WTC11 (cell line): ENCODE measurements around the gene BRICD5. TPM values are rescaled to one million over a fixed set of nuclear protein-coding genes. Genes with fewer than 3 reads are reported as not detected.

Source experiments
- ATAC-seq: fragments of 200-7000 bp; cut with Tn5 transposase; 2 replicates; pipeline ENCODE4 v1.10.0; 2021; ENCODE audit warnings: mild to moderate bottlenecking, moderate library complexity
- CTCF ChIA-PET: fragments of 300-600 bp; sonication (Branson Sonifier 250); formaldehyde crosslinking; loops from one replicate; lab custom pipeline; 2021; ENCODE audit warnings: antibody characterized with exemption; lab: Charles Lee
- POLR2A ChIA-PET: fragments of 350-600 bp; sonication (Branson Sonifier 250); formaldehyde crosslinking; loops from one replicate; lab custom pipeline; 2021; ENCODE audit warnings: antibody characterized with exemption; lab: Charles Lee
- DNase-seq: peaks from one replicate; pipeline ENCODE4 v3.0.0; 2021; ENCODE audit warnings: low spot score
- H3K27ac Mint-ChIP-seq: 2 replicates; pipeline ENCODE4 v1.8.0; 2021; ENCODE audit warnings: mixed read lengths
- H3K27me3 Mint-ChIP-seq: 2 replicates; pipeline ENCODE4 v1.8.0; 2021; ENCODE audit warnings: low read depth, mild to moderate bottlenecking, moderate library complexity, mixed read lengths
- H3K36me3 Mint-ChIP-seq: 2 replicates; pipeline ENCODE4 v1.8.0; 2021; ENCODE audit warnings: mixed read lengths
- H3K4me1 Mint-ChIP-seq: 2 replicates; pipeline ENCODE4 v1.8.0; 2022; ENCODE audit warnings: mixed read lengths
- H3K4me3 Mint-ChIP-seq: 2 replicates; pipeline ENCODE4 v1.8.0; 2021; ENCODE audit warnings: mild to moderate bottlenecking, moderate library complexity, mixed read lengths
- H3K9me3 Mint-ChIP-seq: 2 replicates; pipeline ENCODE4 v1.8.0; 2021; ENCODE audit warnings: mixed read lengths
- ATF2 ChIP-seq: sonication (generic); formaldehyde crosslinking; IDR thresholded peaks from 2 replicates; pipeline ENCODE4 v1.8.1; 2022; ENCODE audit warnings: low read depth, missing genetic modification reagents, borderline replicate concordance
- ATF3 ChIP-seq: sonication (generic); formaldehyde crosslinking; conservative IDR thresholded peaks from 2 replicates; pipeline ENCODE4 v1.8.1; 2022; ENCODE audit warnings: mild to moderate bottlenecking, missing genetic modification reagents
- CTCF ChIP-seq: fragments of 200-600 bp; IDR thresholded peaks from 2 replicates; pipeline ENCODE4 v1.8.0; 2022; ENCODE audit warnings: antibody characterized with exemption
- E2F1 ChIP-seq: sonication (generic); formaldehyde crosslinking; IDR thresholded peaks from 2 replicates; pipeline ENCODE4 v1.8.0; 2022; ENCODE audit warnings: mild to moderate bottlenecking, missing genetic modification reagents
- ESRRA ChIP-seq: sonication (generic); formaldehyde crosslinking; IDR thresholded peaks from 2 replicates; pipeline ENCODE4 v1.8.1; 2022; ENCODE audit warnings: mild to moderate bottlenecking, missing genetic modification reagents, borderline replicate concordance
- FOXP1 ChIP-seq: sonication (generic); formaldehyde crosslinking; IDR thresholded peaks from 2 replicates; pipeline ENCODE4 v1.8.0; 2022; ENCODE audit warnings: missing genetic modification reagents, mild to moderate bottlenecking, moderate library complexity, borderline replicate concordance
- HMGA2 ChIP-seq: fragments of 250-450 bp; sonication (Bioruptor Pico); IDR thresholded peaks from 2 replicates; pipeline ENCODE4 v1.4.0; 2021; ENCODE audit warnings: mild to moderate bottlenecking, moderate library complexity
- IRF1 ChIP-seq: sonication (generic); formaldehyde crosslinking; IDR thresholded peaks from 2 replicates; pipeline ENCODE4 v1.8.0; 2023; ENCODE audit warnings: missing genetic modification reagents
- KAT7 ChIP-seq: sonication (generic); formaldehyde crosslinking; IDR thresholded peaks from 2 replicates; pipeline ENCODE4 v1.8.1; 2023; ENCODE audit warnings: missing genetic modification reagents, mild to moderate bottlenecking, borderline replicate concordance
- MAX ChIP-seq: sonication (generic); formaldehyde crosslinking; IDR thresholded peaks from 2 replicates; pipeline ENCODE4 v1.8.0; 2022; ENCODE audit warnings: mild to moderate bottlenecking, missing genetic modification reagents
- MLX ChIP-seq: sonication (generic); formaldehyde crosslinking; IDR thresholded peaks from 2 replicates; pipeline ENCODE4 v1.8.1; 2023; ENCODE audit warnings: mild to moderate bottlenecking, missing genetic modification reagents, moderate library complexity
- MYBL2 ChIP-seq: sonication (generic); formaldehyde crosslinking; IDR thresholded peaks from 2 replicates; pipeline ENCODE4 v1.8.1; 2023; ENCODE audit warnings: mild to moderate bottlenecking, moderate library complexity, missing genetic modification reagents
- NR1H2 ChIP-seq: sonication (generic); formaldehyde crosslinking; IDR thresholded peaks from 2 replicates; pipeline ENCODE4 v1.9.0; 2021; ENCODE audit warnings: mild to moderate bottlenecking, moderate library complexity, missing genetic modification reagents
- NR2C2 ChIP-seq: sonication (generic); formaldehyde crosslinking; IDR thresholded peaks from 2 replicates; pipeline ENCODE4 v1.8.0; 2022; ENCODE audit warnings: mild to moderate bottlenecking, missing genetic modification reagents
- NR3C1 ChIP-seq: sonication (generic); formaldehyde crosslinking; conservative IDR thresholded peaks from 2 replicates; pipeline ENCODE4 v1.8.1; 2023; ENCODE audit warnings: low read depth, mild to moderate bottlenecking, missing genetic modification reagents
- PRRX2 ChIP-seq: fragments of 250-450 bp; sonication (Bioruptor Pico); IDR thresholded peaks from 2 replicates; pipeline ENCODE4 v1.8.0; 2021; ENCODE audit warnings: mild to moderate bottlenecking
- RELA ChIP-seq: sonication (generic); formaldehyde crosslinking; IDR thresholded peaks from 2 replicates; pipeline ENCODE4 v1.8.1; 2022; ENCODE audit warnings: missing genetic modification reagents, mild to moderate bottlenecking, borderline replicate concordance
- SP1 ChIP-seq: sonication (generic); formaldehyde crosslinking; conservative IDR thresholded peaks from 2 replicates; pipeline ENCODE4 v1.8.1; 2022; ENCODE audit warnings: missing genetic modification reagents
- TEAD1 ChIP-seq: sonication (generic); formaldehyde crosslinking; IDR thresholded peaks from 2 replicates; pipeline ENCODE4 v1.8.0; 2022; ENCODE audit warnings: mild to moderate bottlenecking, missing genetic modification reagents
- ZBTB43 ChIP-seq: sonication (generic); formaldehyde crosslinking; IDR thresholded peaks from 2 replicates; pipeline ENCODE4 v1.8.1; 2023; ENCODE audit warnings: mild to moderate bottlenecking, missing genetic modification reagents
- ZNF219 ChIP-seq: sonication (generic); formaldehyde crosslinking; IDR thresholded peaks from 2 replicates; pipeline ENCODE4 v1.8.0; 2023; ENCODE audit warnings: missing genetic modification reagents, mild to moderate bottlenecking, borderline replicate concordance
- ZNF281 ChIP-seq: sonication (generic); formaldehyde crosslinking; IDR thresholded peaks from 2 replicates; pipeline ENCODE4 v1.8.0; 2023; ENCODE audit warnings: mild to moderate bottlenecking, missing genetic modification reagents
- ZNF416 ChIP-seq: fragments of 250-450 bp; sonication (Bioruptor Pico); IDR thresholded peaks from 2 replicates; pipeline ENCODE4 v1.9.0; 2021; ENCODE audit warnings: mild to moderate bottlenecking, inconsistent platforms
- total RNA-seq: library from RNA; stranded (reverse); gene quantifications from 3 replicates; pipeline ENCODE4 v1.2.3, GENCODE V29; 2021
- TF ChIP-seq, protein P1 (sequence below): fragments of 250-450 bp; sonication (Bioruptor Pico); IDR thresholded peaks from 2 replicates; pipeline ENCODE4 v1.9.0; 2021; ENCODE audit warnings: mild to moderate bottlenecking

Gene BRICD5
- total RNA-seq, 1 experiment from 2014 or later, result 13.6 TPM

DNA sequence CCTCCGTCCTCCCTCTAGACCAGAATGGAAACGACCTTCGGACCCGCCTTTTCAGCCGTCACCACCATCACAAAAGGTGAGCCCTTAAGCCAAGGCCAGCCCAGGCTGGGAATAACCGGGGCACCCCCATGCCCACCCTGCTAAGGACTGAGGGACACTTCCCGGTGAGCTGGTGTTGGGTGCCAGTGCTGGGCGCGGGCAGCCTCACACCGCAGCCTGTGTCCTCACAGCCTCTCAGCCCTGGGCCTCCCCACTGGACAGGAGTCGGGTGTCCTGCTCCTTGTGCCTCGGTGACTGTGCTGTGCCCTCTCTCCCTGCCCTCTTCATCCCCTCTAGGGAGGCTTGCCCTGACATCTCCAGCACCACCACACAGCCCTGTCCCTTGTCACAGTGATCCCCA is 44.8 kb downstream of the BRICD5 start:
- DNase-seq (no peak), ATAC-seq (no peak)
- Mint-ChIP-seq H3K36me3 (peaks cover 18% of the 10 kb centered on the region), H3K9me3 (no peaks in the 10 kb centered on the region), H3K27me3 (no peaks in the 10 kb centered on the region), H3K4me1 (no peaks in the 10 kb centered on the region), H3K27ac (no peak overlapping the region), H3K4me3 (no peak overlapping the region)
- TF ChIP-seq KAT7, result no peak
- no peak for TF ChIP-seq ATF2 (CRISPR knock-in tag)
- TF ChIP-seq RELA, result no peak
- TF ChIP-seq PRRX2, result no peak
- TF ChIP-seq HMGA2 (CRISPR knock-in tag), result no peak
- TF ChIP-seq MLX (CRISPR knock-in tag), result no peak
- TF ChIP-seq CTCF, result no peak
- TF ChIP-seq MAX (CRISPR knock-in tag), result no peak
- no peak for TF ChIP-seq ZBTB43 (CRISPR knock-in tag)
- ChIA-PET POLR2A (no interaction called here), CTCF (no interaction called here)

DNA sequence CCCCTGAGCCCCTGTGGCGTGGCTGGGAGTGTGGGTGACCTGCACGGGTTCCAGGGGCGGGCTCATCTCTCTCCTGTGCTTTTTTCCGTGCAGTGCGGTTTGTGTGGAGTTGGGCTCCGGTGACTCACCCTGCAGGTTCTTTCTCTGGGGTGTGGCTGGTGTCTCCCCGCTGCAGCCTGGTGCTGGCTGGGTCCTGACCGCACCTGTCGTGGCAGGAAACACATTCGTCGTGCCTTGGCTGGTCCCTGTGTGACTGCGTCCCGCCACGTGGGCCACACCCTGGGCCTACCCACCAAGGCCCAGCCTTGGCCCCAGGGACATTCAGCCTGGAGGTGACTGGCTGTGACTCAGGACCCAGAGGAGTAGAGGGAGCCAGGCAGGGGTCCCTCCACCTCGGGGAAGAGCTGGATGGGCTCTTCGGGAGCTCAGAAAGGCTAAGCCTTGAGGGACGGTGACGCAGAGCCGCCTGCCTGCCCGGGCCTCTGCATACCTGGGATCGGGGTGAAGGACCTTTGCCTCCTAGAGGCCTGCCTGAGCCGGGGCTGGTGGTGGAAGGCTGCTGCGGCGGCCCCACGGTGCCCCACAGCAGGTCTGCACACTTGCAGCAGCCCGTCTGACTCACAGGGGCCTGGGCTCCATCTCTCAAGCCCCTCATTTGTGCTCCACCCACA is 47.3 kb downstream of the BRICD5 start:
- ATAC-seq (no peak), DNase-seq (no peak)
- TF ChIP-seq TEAD1 (CRISPR knock-in tag), result no peak
- no peak for TF ChIP-seq MYBL2 (CRISPR knock-in tag)
- no peak for TF ChIP-seq IRF1
- no peak for TF ChIP-seq ZNF281
- TF ChIP-seq ESRRA (CRISPR knock-in tag), result no peak
- no peak for TF ChIP-seq E2F1
- TF ChIP-seq NR1H2 (CRISPR knock-in tag), result no peak
- no peak for TF ChIP-seq SP1 (CRISPR knock-in tag)
- TF ChIP-seq ZNF219 (CRISPR knock-in tag), result no peak
- TF ChIP-seq, protein P1, sequence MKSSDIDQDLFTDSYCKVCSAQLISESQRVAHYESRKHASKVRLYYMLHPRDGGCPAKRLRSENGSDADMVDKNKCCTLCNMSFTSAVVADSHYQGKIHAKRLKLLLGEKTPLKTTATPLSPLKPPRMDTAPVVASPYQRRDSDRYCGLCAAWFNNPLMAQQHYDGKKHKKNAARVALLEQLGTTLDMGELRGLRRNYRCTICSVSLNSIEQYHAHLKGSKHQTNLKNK (CRISPR knock-in tag), result no peak
- TF ChIP-seq ZNF416 (CRISPR knock-in tag), result no peak
- no peak for TF ChIP-seq NR2C2 (CRISPR knock-in tag)
- TF ChIP-seq FOXP1 (CRISPR knock-in tag), result no peak
- TF ChIP-seq ATF3 (CRISPR knock-in tag), result no peak
- TF ChIP-seq NR3C1 (CRISPR knock-in tag), result no peak
- CTCF ChIA-PET, result no interaction called here
- Mint-ChIP-seq H3K4me3 (no peak overlapping the region), H3K36me3 (peaks cover 18% of the 10 kb centered on the region), H3K27me3 (no peaks in the 10 kb centered on the region), H3K27ac (peak overlapping the region; percentile 36; the same call in 1 of the 2 replicates), H3K4me1 (peaks cover 6% of the 10 kb centered on the region), H3K9me3 (no peaks in the 10 kb centered on the region)
- POLR2A ChIA-PET, result no interaction called here
